Thoracic aorta (tissue), 2 donors: ENCODE data around the gene PLXNA2. TPM values are rescaled to one million over a fixed set of nuclear protein-coding genes. Genes with fewer than 3 reads are reported as not detected.

Source experiments
- ATAC-seq: fragments of 150-250 bp; one replicate; pipeline ENCODE4 v1.8.0; 2017; ENCODE audit warnings: low read depth; ENCODE audit not compliant: insufficient number of reproducible peaks, low FRiP score
- DNase-seq: peaks from one replicate; pipeline ENCODE4 v3.0.0-alpha.2; 2020; ENCODE audit warnings: low spot score
- H3K27ac ChIP-seq, 2 donors: fragments of 200-600 bp; sonication (generic); 1 replicate in 1 of 2; 2 replicates in 1 of 2; pipeline ENCODE4 v1.5.1; 2016; ENCODE audit warnings: mild to moderate bottlenecking in 2 of 2, moderate library complexity in 2 of 2
- H3K27me3 ChIP-seq: fragments of 200-600 bp; sonication (generic); replicated peaks from 2 replicates; pipeline ENCODE4 v1.6.0; 2016; ENCODE audit warnings: mild to moderate bottlenecking; ENCODE audit not compliant: insufficient read depth
- H3K36me3 ChIP-seq: fragments of 200-600 bp; sonication (generic); one replicate; pipeline ENCODE4 v1.5.1; 2016
- H3K4me1 ChIP-seq, 2 donors: fragments of 200-600 bp; sonication (generic); 1 replicate in 1 of 2; 2 replicates in 1 of 2; pipeline versions ENCODE4 v1.5.1 to v1.6.0; 2016; ENCODE audit warnings: low read depth in 2 of 2, mild to moderate bottlenecking in 1 of 2; ENCODE audit not compliant: control insufficient read depth in 1 of 2
- H3K4me3 ChIP-seq: fragments of 200-600 bp; sonication (generic); 2 replicates; pipeline ENCODE4 v1.5.1; 2016; ENCODE audit warnings: mild to moderate bottlenecking
- H3K9me3 ChIP-seq: fragments of 200-600 bp; sonication (generic); 2 replicates; pipeline ENCODE4 v1.5.1; 2016
- total RNA-seq, 2 donors: library from RNA; depleted of rRNA; stranded (reverse); fragments of >200 nt; gene quantifications; one replicate each; pipeline versions ENCODE4 v1.1.0 to v1.2.3, GENCODE V29; 2016
- TF ChIP-seq, protein P1 (sequence below): fragments of 200-600 bp; sonication (generic); IDR thresholded peaks from one replicate; pipeline ENCODE4 v1.5.1; 2019; ENCODE audit warnings: antibody characterized with exemption

The PLXNA2 gene
- total RNA-seq, 2 donors from 2014 or later: 30.2 to 62.2 TPM

DNA sequence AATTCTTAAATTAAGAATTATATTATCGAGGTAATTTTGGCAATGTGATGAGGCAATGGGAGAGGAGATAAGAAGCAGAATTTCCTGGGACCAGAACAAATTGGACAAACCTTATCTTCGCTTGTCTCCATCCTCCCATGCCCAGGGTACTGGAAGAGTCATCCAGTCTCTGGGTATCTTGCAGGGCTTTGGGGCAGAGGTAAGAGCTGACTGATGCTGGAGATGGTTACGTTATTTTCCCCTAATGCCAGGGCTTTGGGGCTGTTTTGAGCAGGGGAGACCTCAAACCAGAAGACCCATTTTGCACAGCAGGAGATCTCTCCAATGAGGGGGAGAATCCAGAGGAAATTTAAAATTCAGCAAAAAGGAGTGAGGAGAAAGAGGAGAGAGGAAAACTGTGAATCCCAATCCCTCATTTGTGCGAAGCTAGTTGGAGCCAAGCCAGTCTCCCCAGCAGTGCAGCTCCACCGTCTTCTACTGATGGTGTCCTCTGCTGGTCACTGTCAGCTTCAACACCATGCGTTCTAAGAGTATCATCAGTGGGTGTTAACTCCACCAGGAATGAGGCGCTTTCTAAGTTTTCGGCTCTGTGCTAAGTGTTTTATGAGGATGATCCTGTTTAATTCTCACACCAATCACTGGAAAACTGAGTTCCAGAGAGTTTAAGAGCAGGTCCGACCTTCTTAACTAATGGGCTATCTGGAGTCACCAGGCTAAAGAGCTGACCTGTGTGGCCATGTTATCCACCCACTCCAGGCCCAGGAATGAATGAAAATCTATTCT is 246.5 kb downstream of the PLXNA2 start:
- peak; percentile 41 for DNase-seq

DNA sequence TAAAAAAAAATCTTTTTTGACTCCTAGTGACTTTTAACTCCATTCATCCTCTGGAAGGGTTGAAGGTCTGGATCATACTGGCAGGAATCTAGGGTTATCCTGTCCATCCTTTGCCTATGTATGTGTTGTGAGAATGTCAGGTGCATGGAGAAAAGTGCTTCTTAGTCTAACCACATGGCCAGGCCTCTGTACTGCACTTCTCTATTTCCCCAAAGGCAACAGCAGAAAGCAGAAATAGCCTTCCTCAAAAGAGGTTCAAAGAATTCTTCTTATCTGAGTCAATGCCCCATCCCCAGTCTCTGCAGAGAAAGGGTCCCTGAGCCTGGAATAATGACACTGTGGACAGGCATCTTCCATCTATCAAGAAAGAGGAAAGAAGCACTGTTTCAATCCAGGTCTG is 247.5 kb downstream of the PLXNA2 start:
- DNase-seq (no peak), ATAC-seq (no peak)
- H3K27ac ChIP-seq: no peak overlapping the region
- H3K36me3 ChIP-seq: no peaks in the 10 kb centered on the region
- H3K27me3 ChIP-seq: no peaks in the 10 kb centered on the region
- H3K4me3 ChIP-seq: no peak overlapping the region
- no peaks in the 10 kb centered on the region for H3K9me3 ChIP-seq
- H3K4me1 ChIP-seq: no peaks in the 10 kb centered on the region
- TF ChIP-seq, protein P1, sequence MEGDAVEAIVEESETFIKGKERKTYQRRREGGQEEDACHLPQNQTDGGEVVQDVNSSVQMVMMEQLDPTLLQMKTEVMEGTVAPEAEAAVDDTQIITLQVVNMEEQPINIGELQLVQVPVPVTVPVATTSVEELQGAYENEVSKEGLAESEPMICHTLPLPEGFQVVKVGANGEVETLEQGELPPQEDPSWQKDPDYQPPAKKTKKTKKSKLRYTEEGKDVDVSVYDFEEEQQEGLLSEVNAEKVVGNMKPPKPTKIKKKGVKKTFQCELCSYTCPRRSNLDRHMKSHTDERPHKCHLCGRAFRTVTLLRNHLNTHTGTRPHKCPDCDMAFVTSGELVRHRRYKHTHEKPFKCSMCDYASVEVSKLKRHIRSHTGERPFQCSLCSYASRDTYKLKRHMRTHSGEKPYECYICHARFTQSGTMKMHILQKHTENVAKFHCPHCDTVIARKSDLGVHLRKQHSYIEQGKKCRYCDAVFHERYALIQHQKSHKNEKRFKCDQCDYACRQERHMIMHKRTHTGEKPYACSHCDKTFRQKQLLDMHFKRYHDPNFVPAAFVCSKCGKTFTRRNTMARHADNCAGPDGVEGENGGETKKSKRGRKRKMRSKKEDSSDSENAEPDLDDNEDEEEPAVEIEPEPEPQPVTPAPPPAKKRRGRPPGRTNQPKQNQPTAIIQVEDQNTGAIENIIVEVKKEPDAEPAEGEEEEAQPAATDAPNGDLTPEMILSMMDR: no peak

More for the DNA sequence above, 246.5 kb downstream of the PLXNA2 start:
- no peaks in the 10 kb centered on the region for H3K4me1 ChIP-seq
- no peaks in the 10 kb centered on the region for H3K9me3 ChIP-seq
- no peak overlapping the region for H3K4me3 ChIP-seq
- no peaks in the 10 kb centered on the region for H3K36me3 ChIP-seq
- H3K27ac ChIP-seq: no peak overlapping the region
- no peaks in the 10 kb centered on the region for H3K27me3 ChIP-seq
- ATAC-seq: no peak
- TF ChIP-seq, protein P1: peak; percentile 78

DNA sequence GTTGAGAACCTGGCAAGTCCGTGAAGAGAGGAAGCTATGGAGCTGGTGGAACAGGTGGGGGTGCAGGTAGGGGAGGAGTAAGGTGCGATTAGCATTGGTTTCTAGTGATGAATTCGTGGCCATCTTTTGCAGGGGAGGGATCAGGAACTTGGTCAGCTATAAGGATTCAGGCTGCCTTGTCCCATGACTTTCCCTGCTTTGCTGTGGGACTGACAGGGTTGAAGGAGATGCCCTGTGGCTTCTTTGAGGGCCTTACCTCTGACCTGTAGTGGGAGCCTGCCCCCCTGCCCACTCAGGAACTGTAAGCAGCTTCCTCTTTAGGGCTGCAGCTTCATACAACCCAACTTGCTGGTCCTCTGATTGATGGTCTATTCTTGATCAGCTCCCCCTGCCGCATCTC is 248.6 kb downstream of the PLXNA2 start:
- no peaks in the 10 kb centered on the region for H3K36me3 ChIP-seq
- no peaks in the 10 kb centered on the region for H3K9me3 ChIP-seq
- ATAC-seq (no peak), DNase-seq (no peak)
- no peak overlapping the region for H3K4me3 ChIP-seq
- no peaks in the 10 kb centered on the region for H3K4me1 ChIP-seq
- H3K27ac ChIP-seq: no peak overlapping the region
- no peaks in the 10 kb centered on the region for H3K27me3 ChIP-seq
- TF ChIP-seq, protein P1: no peak

DNA sequence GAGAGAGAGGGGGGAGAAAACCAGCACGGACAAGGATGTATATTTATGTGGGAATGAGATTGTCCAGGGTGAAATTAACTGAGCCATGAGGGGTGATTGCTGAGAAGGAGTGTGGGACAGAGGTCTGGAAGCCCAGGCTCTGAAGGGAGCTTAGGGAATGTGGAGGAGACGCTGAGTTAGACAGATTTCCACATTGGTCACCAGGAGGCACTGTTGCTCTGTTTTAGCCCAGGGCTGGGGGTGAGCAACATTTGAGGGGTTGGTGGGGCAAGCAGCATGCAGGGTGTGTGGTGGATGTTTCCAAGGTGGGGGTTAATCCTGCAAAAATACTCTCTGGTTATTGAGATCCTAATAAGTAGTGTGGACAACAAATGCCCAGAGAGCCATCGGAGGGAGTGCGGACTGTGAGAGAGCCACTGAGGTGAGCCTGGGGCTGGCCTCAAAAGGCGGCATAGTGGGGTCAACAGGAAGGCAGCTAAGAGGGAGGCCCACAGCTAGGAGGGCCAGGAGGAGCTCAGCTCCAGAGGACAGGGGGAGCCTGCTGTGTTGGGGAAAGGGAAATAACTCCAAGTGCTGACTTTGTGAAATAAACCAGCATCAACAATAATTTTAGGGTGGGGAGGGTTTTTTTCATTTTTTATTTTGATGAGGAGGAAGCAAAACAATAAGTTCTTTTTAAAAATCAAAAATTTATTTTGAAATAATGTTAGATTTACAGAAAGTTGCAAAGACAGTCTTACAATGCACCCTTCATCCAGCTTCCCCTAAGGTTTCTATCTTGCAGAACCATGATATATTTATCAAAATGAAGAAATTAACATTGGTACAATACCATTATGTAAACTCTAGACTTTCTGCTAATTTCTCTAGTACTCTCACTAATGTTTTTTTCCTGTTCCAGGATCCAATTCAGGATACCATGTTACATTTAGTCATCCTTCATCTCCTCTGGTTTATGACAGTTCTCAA is 250.4 kb downstream of the PLXNA2 start:
- Histone ChIP-seq H3K27me3 (no peaks in the 10 kb centered on the region), H3K9me3 (no peaks in the 10 kb centered on the region), H3K36me3 (no peaks in the 10 kb centered on the region), H3K27ac (no peak overlapping the region), H3K4me1 (no peaks in the 10 kb centered on the region), H3K4me3 (no peak overlapping the region)
- TF ChIP-seq, protein P1: no peak
- ATAC-seq: no peak
- no peak for DNase-seq

DNA sequence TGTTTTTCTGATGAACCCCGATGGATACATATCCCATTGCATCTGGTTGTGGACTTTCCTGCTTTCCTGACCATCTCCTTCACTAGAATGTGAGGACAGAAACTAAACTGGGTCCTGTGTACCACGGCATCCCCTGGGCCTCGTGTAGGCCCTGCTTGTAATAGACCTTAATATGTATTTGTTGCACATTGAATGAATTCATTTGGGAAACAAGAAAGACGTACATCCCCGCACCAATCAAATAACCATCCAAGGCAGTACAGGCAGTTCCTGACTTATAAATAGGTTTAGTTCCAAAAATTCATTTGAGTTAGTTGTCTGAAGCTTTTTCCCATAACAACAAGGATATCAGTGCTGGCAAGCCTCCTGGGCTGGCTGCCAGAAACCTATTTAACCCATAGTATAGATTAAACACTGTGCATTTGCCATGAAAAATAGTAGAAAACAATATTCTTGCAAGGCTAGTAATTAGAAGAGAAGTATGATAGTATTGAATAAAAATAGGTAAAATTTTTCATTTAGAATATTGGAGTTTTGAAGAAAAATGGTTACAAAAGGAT is 251.4 kb downstream of the PLXNA2 start:
- Histone ChIP-seq H3K4me1 (no peaks in the 10 kb centered on the region), H3K27me3 (no peaks in the 10 kb centered on the region), H3K36me3 (no peaks in the 10 kb centered on the region), H3K27ac (no peak overlapping the region), H3K9me3 (no peaks in the 10 kb centered on the region), H3K4me3 (no peak overlapping the region)
- TF ChIP-seq, protein P1: no peak
- DNase-seq (no peak), ATAC-seq (no peak)
